ENCODE data around the gene PHF19.

DNA sequence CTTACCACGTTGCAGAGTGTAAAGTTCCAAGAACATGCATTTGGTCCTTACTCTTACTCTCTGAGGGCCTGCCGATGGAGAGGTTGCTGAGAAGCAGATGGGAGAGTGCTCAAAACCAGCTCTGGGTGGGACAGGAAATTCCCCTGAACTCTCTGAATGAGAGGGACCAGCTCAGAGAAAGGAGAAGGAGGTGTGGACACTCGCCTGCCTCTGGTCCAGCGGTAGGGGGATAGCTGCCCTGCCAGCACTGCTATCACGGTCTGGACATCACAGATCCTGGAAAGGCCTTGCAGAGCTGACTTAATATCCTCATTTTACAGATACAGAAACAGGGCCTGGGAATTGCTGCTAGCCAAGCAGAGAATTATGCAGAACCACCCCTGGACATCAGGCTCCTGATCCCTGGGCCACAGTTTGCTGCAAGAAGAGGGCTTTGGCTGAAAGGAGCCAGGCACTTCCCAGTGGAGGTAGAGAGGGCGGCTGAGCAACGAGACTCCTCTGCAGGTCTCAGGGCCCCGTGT lies 44.7 kb upstream of the PHF19 start:
- TF ChIP-seq, protein P1, sequence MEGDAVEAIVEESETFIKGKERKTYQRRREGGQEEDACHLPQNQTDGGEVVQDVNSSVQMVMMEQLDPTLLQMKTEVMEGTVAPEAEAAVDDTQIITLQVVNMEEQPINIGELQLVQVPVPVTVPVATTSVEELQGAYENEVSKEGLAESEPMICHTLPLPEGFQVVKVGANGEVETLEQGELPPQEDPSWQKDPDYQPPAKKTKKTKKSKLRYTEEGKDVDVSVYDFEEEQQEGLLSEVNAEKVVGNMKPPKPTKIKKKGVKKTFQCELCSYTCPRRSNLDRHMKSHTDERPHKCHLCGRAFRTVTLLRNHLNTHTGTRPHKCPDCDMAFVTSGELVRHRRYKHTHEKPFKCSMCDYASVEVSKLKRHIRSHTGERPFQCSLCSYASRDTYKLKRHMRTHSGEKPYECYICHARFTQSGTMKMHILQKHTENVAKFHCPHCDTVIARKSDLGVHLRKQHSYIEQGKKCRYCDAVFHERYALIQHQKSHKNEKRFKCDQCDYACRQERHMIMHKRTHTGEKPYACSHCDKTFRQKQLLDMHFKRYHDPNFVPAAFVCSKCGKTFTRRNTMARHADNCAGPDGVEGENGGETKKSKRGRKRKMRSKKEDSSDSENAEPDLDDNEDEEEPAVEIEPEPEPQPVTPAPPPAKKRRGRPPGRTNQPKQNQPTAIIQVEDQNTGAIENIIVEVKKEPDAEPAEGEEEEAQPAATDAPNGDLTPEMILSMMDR (IDR thresholded peaks at IDR 0.05 in 8 of 11, conservative IDR thresholded peaks at IDR 0.05 in 3 of 11), result no peak
- TF ChIP-seq POLR2A (IDR thresholded peaks at IDR 0.05), result no peak

Measured in spleen (tissue), 7 donors.